BLaER1 treated with 17β-estradiol and CSF1 and Interleukin-3, amounts not matched to agents 10 nM and 100 nM (cell line): ENCODE results near the gene LSP1.

Source experiments
- H3K27ac ChIP-seq, 11 experiments: shearing (Covaris generic); formaldehyde crosslinking; 2 replicates each; pipeline ENCODE4 v1.8.1; 2022
- H3K27me3 ChIP-seq, 11 experiments: shearing (Covaris generic); formaldehyde crosslinking; 2 replicates each; pipeline ENCODE4 v1.8.1; 2022
- H3K36me3 ChIP-seq, 11 experiments: shearing (Covaris generic); formaldehyde crosslinking; 2 replicates each; pipeline ENCODE4 v1.8.1; 2022
- H3K4me1 ChIP-seq, 10 experiments: shearing (Covaris generic); formaldehyde crosslinking; 2 replicates each; pipeline ENCODE4 v1.8.1; 2022
- H3K4me2 ChIP-seq, 11 experiments: shearing (Covaris generic); formaldehyde crosslinking; 2 replicates each; pipeline ENCODE4 v1.8.1; 2022
- H3K4me3 ChIP-seq, 10 experiments: shearing (Covaris generic); formaldehyde crosslinking; 2 replicates each; pipeline ENCODE4 v1.8.1; 2022
- H3K9ac ChIP-seq, 11 experiments: shearing (Covaris generic); formaldehyde crosslinking; 2 replicates each; pipeline ENCODE4 v1.8.1; 2022
- H3K9me3 ChIP-seq, 11 experiments: shearing (Covaris generic); formaldehyde crosslinking; replicated peaks in 1 of 11; 2 replicates each; pipeline ENCODE4 v1.8.1; 2022
- H4K20me1 ChIP-seq, 11 experiments: shearing (Covaris generic); formaldehyde crosslinking; 2 replicates each; pipeline ENCODE4 v1.8.1; 2022
- Cebpa-rat ChIP-seq, 11 experiments: shearing (Covaris generic); IDR thresholded peaks; 2 replicates each; pipeline ENCODE4 v1.8.1; 2022

LSP1 gene

DNA sequence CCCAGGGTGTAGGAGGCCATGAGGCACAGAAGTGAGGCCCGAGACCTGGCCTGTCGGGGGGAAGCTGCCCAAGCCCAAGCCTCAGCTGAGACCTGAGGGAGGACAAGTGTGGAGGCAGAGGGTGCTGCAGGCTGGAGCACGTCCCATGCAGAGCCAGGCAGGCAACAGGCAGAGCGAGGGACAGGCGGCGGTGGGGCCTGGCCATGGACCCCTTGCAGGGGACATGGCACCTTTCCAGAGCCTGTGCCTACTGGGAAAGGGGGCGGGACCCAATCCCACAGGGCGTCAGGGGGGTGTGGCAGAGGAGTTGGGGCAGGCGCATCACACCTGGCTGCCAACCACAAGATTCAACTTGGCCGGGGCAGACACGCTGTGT lies 9.8 kb upstream of the LSP1 start:
- Histone ChIP-seq H3K27me3 (peaks cover 0 to 6% (median 0%) of the 10 kb centered on the region in 11 experiments; a peak in 4 of 22 replicates), H3K4me1 (peaks cover 87 to 100% (median 97%) of the 10 kb centered on the region in 10 experiments), H3K4me2 (peak overlapping the region; percentile 80 to 100 (median 99)), H3K36me3 (no peaks in the 10 kb centered on the region), H3K9me3 (no peaks in the 10 kb centered on the region), H3K4me3 (no peak overlapping the region), H3K9ac (peak overlapping the region in 3 of 11 experiments; percentile 2 to 7 (median 5); a peak in 2 of 22 replicates), H3K27ac (peak overlapping the region in 3 of 11 experiments; percentile 22 to 43 (median 28); a peak in 3 of 22 replicates), H4K20me1 (peaks cover 0 to 15% (median 0%) of the 10 kb centered on the region in 11 experiments; a peak in 3 of 22 replicates)
- no peak for TF ChIP-seq Cebpa-rat (IDR thresholded peaks at IDR 0.05)

DNA sequence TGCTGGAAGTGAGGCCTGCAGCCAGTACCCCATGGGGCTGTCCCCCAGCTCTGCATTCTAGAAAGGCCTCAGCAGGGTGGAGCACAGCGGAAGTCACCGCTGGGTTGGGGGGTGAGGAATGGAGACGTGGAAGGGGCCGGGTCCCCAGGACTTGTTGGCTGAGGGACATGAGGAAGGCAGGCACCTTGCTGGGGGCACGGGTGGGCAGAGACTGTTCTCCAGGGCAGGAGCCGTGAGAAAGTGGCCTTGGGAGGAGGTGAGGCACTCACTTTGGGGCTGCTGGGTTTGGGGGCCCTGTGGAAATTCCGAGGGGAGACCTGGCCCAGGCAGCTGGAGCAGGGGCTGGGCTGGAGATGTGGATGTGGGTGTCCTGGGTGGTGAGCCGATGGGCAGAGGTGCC lies 9.1 kb upstream of the LSP1 start:
- peak overlapping the region; percentile 15 to 71 (median 53); a peak in 18 of 22 replicates for H3K9ac ChIP-seq
- peaks cover 0 to 6% (median 0%) of the 10 kb centered on the region in 11 experiments; a peak in 4 of 22 replicates for H3K27me3 ChIP-seq

DNA sequence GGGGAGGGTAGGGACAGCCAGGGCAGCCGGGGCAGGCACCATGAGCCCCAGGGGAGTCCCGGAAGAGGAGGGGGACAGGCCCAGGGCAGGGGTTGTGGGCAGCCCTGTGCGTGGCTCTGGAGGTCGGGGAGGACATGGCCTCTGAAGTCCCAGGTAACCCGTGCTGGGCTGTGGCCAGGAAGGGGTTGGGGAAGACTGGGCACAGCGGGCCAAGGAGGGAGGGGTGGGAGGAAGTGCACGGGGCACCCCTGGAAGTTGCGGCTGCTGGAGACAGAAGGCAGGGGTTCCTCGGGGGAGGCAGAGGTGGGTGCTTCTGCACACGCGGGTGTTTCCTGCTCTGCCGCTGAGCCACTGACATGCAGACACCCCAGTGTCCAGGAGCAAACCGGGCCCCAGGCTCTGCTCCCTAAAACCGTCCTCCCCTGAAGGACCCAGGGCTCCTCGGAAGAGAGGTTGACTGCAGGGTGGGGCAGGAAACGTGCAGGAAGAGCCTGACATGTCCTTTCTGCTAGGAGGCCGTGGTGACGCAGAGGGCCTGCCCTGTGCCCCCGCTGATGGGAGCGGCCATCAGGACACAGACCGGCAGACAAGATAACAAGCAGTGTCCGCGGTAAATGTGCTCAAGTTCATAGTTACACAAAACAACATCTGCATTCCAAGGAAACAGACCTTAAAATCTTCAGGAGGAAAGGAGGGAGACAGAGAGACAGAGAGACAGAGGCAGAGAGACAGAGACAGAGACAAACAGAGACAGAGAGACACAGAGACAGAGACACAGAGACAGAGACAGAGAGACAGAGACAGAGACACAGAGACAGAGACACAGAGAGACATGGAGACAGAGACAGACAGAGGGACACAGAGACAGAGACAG lies 8.4 kb upstream of the LSP1 start:
- Histone ChIP-seq H3K9me3 (no peaks in the 10 kb centered on the region), H3K27ac (peak overlapping the region in 9 of 11 experiments; percentile 30 to 84 (median 66); a peak in 18 of 22 replicates), H3K36me3 (no peaks in the 10 kb centered on the region), H3K4me3 (peak overlapping the region in 6 of 10 experiments; percentile 23 to 60 (median 36); a peak in 10 of 20 replicates), H3K27me3 (peaks cover 0 to 6% (median 0%) of the 10 kb centered on the region in 11 experiments; a peak in 4 of 22 replicates), H4K20me1 (peaks cover 0 to 15% (median 0%) of the 10 kb centered on the region in 11 experiments; a peak in 3 of 22 replicates), H3K4me1 (peaks cover 85 to 100% (median 97%) of the 10 kb centered on the region in 10 experiments), H3K4me2 (peak overlapping the region; percentile 80 to 100 (median 99)), H3K9ac (peak overlapping the region; percentile 15 to 71 (median 53); a peak in 17 of 22 replicates)
- TF ChIP-seq Cebpa-rat (IDR thresholded peaks at IDR 0.05), result no peak

More for the DNA sequence above, 9.1 kb upstream of the LSP1 start:
- no peak for TF ChIP-seq Cebpa-rat (IDR thresholded peaks at IDR 0.05)
- Histone ChIP-seq H3K4me2 (peak overlapping the region; percentile 80 to 100 (median 99)), H3K4me3 (peak overlapping the region in 5 of 10 experiments; percentile 33 to 60 (median 38); a peak in 7 of 20 replicates), H3K36me3 (no peaks in the 10 kb centered on the region), H4K20me1 (peaks cover 0 to 15% (median 0%) of the 10 kb centered on the region in 11 experiments; a peak in 3 of 22 replicates), H3K9me3 (no peaks in the 10 kb centered on the region), H3K27ac (peak overlapping the region in 9 of 11 experiments; percentile 30 to 84 (median 66); a peak in 16 of 22 replicates), H3K4me1 (peaks cover 85 to 100% (median 97%) of the 10 kb centered on the region in 10 experiments)

DNA sequence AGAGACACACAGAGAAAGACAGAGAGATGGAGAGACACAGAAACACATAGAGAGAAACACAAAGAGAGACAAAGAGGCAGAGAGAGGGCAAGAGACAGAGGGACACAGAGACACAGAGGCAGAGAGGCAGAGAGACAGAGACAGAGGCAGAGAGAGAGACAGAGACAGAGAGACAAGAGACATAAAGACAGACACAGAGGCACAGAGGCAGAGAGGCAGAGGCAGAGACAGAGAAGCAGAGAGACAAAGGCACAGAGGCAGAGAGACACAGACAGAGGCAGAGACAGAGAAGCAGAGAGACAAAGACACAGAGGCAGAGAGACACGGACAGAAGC lies 7.8 kb upstream of the LSP1 start:
- Histone ChIP-seq H3K4me1 (peaks cover 85 to 100% (median 97%) of the 10 kb centered on the region in 10 experiments), H3K4me3 (peak overlapping the region in 3 of 10 experiments; percentile 33 to 60 (median 47); a peak in 5 of 20 replicates), H4K20me1 (peaks cover 0 to 14% (median 0%) of the 10 kb centered on the region in 11 experiments; a peak in 3 of 22 replicates), H3K27me3 (peaks cover 0 to 6% (median 0%) of the 10 kb centered on the region in 11 experiments; a peak in 4 of 22 replicates), H3K36me3 (no peaks in the 10 kb centered on the region), H3K9me3 (no peaks in the 10 kb centered on the region), H3K4me2 (peak overlapping the region; percentile 80 to 100 (median 99)), H3K27ac (peak overlapping the region in 7 of 11 experiments; percentile 34 to 84 (median 77); a peak in 12 of 22 replicates), H3K9ac (peak overlapping the region in 8 of 11 experiments; percentile 49 to 71 (median 61); a peak in 13 of 22 replicates)
- no peak for TF ChIP-seq Cebpa-rat (IDR thresholded peaks at IDR 0.05)

DNA sequence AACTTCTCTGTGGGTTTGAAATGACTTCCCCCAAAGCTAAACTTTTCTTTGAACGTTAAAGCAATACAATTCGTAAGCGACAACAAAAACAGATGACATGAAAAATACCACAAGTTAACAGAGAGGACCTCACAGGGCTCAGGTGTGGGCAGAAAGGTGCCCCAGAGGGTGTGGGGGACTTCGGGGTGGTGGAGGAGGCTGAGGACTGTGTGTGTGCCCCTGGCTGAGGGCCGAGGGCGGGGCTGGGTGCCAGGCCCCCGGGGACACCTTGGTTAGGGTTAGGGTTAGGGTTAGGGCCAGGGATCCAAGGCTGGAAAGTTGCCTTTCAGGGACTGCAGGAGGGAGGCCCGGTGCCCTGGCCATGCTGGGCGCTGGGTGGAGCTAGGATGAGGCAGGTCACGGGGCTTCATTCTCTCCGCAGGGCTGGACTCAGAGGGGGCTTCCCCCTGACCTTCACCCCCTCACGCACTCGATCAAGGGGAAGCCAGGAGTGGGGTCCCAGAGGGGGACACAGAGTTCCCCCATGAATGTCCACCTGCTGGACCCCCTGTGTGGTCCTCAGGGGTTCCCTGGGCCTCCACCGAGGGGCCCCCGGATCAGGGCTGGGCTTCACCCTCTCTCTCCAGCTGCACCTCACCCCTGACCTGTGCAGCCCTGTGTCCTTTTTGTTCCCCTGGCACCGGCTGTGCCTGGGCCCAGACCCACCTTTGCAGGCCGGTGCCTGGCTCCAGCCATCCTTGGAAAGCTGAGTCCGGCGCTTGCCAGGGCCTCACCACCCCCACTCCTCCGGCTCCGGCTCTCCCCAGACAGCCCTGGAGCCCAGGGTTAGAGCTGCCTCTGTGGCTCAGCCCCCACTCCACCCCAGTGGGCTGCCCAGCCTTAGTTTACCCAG lies 7.1 kb upstream of the LSP1 start:
- Histone ChIP-seq H3K4me3 (no peak overlapping the region; a peak in 2 of 20 replicates), H3K9ac (peak overlapping the region in 7 of 11 experiments; percentile 9 to 71 (median 64); a peak in 13 of 22 replicates), H3K27ac (peak overlapping the region in 8 of 11 experiments; percentile 2 to 84 (median 72); a peak in 12 of 22 replicates), H3K36me3 (no peaks in the 10 kb centered on the region), H4K20me1 (peaks cover 0 to 10% (median 0%) of the 10 kb centered on the region in 11 experiments; a peak in 2 of 22 replicates), H3K4me1 (peaks cover 85 to 100% (median 97%) of the 10 kb centered on the region in 10 experiments), H3K4me2 (peak overlapping the region; percentile 80 to 100 (median 99)), H3K9me3 (no peaks in the 10 kb centered on the region), H3K27me3 (peaks cover 0 to 6% (median 0%) of the 10 kb centered on the region in 11 experiments; a peak in 4 of 22 replicates)
- TF ChIP-seq Cebpa-rat (IDR thresholded peaks at IDR 0.05), result no peak

DNA sequence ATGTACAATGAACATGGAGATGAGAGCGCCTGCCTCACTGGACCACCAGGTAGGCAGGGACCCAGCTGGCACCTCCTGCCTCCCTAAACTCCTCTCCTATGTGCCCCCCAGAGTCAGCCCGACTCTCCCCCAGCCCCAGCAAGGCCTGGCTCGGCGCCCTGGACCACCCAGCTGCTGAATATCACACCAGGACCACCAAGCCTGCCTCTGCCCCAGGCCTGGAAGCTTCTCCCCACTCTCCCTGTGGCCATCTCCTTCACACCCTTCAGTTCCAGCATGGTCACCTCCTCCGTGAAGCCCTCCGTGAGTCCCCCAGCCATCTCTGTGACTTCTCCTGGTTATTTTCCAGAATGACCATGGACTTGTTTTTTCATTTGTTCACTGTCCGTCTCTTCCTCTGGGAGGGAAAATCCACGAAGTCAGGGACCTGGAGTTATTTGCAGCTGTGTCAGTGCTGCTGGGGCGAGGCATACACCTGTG lies 6.4 kb upstream of the LSP1 start:
- H3K27me3 ChIP-seq, result peaks cover 0 to 6% (median 0%) of the 10 kb centered on the region in 11 experiments; a peak in 5 of 22 replicates
- no peaks in the 10 kb centered on the region for H3K36me3 ChIP-seq
- H3K9ac ChIP-seq, result peak overlapping the region in 4 of 11 experiments; percentile 3 to 71 (median 68); a peak in 5 of 22 replicates
- peak overlapping the region in 9 of 11 experiments; percentile 80 to 100 (median 99); a peak in 15 of 22 replicates for H3K4me2 ChIP-seq
- H3K4me3 ChIP-seq, result no peak overlapping the region
- no peak for TF ChIP-seq Cebpa-rat (IDR thresholded peaks at IDR 0.05)
- H3K4me1 ChIP-seq, result peaks cover 85 to 100% (median 97%) of the 10 kb centered on the region in 10 experiments
- H3K9me3 ChIP-seq, result no peaks in the 10 kb centered on the region
- H4K20me1 ChIP-seq, result peaks cover 0 to 13% (median 0%) of the 10 kb centered on the region in 11 experiments; a peak in 4 of 22 replicates
- peak overlapping the region in 6 of 11 experiments; percentile 25 to 84 (median 58); a peak in 7 of 22 replicates for H3K27ac ChIP-seq

DNA sequence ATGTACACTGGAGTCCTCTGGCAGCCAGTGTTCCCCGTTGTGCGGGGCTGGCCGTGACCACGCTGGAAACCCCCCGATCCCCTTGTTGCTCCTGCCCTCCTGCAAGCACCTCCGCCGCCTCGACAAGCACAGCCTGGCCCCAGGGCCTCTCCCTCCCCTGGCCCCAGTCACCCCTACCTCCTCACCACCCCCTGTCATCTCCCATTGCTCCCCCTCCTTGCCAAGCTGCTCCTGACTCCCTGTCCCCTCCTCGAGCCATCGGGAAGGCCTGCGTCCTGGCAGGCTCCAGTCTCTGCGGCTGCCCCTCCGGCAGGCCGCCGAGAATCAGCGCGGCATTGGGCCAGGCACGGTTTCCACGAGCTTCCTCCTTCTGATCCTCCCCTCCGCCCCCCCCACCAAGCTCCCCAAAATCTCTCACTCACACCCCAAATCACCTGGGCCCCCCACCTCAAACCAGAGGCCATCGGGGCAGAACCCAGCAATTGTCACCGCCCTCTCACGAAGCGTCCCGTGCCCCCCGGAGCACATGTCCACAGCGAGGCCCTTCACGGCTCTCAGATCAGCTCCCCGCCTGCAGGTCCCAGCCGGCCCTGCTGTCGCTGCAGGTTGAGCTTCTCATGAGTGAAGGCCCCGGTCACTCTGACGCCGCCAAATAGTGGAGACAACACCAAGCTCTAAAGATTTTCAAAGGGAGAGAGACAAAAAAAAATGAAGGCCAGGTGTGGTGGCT lies 5.7 kb upstream of the LSP1 start:
- Histone ChIP-seq H3K4me3 (no peak overlapping the region), H3K9me3 (no peaks in the 10 kb centered on the region), H3K27me3 (peaks cover 0 to 6% (median 0%) of the 10 kb centered on the region in 11 experiments; a peak in 5 of 22 replicates), H3K9ac (peak overlapping the region in 2 of 11 experiments; percentile 18 to 66; a peak in 3 of 22 replicates), H3K4me2 (peak overlapping the region in 10 of 11 experiments; percentile 89 to 100 (median 98); a peak in 15 of 22 replicates), H3K27ac (peak overlapping the region in 2 of 11 experiments; percentile 10 to 93; a peak in 3 of 22 replicates), H3K4me1 (peaks cover 85 to 100% (median 97%) of the 10 kb centered on the region in 10 experiments), H3K36me3 (no peaks in the 10 kb centered on the region), H4K20me1 (peaks cover 0 to 20% (median 0%) of the 10 kb centered on the region in 11 experiments; a peak in 4 of 22 replicates)
- no peak for TF ChIP-seq Cebpa-rat (IDR thresholded peaks at IDR 0.05)
